ENCODE data around the gene TRANK1.

DNA sequence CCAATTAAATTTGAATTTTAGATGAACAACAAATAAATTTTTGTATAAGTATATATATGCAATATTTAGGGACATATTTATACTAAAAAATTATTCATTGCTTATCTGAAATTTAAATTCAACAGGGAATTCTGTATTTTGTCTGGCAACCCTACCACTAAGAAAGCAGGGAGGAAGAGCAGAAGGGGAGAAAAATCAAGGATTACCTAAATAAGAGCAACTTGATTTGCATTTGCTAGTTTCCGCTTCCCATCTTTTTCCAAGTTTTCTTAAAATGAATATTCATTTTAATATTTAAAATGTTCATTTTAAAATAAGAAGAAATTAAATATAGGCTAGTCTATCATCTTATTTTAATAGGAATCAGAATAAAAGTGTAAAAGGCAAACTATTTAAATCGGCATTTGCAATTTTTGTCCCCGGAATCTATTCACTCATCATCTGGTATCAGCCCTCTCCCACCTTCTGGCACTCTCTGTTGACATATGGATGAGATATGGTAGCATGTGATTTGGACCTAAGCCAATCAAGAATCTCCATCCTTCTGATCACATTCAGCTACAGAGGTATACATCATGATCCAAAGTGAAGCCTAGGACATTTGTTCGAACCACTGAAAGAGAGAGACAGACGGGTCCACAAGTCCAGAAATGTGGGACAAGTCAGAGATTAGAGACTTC, 82.6 kb downstream of the TRANK1 start:
- TF ChIP-seq, protein P1, sequence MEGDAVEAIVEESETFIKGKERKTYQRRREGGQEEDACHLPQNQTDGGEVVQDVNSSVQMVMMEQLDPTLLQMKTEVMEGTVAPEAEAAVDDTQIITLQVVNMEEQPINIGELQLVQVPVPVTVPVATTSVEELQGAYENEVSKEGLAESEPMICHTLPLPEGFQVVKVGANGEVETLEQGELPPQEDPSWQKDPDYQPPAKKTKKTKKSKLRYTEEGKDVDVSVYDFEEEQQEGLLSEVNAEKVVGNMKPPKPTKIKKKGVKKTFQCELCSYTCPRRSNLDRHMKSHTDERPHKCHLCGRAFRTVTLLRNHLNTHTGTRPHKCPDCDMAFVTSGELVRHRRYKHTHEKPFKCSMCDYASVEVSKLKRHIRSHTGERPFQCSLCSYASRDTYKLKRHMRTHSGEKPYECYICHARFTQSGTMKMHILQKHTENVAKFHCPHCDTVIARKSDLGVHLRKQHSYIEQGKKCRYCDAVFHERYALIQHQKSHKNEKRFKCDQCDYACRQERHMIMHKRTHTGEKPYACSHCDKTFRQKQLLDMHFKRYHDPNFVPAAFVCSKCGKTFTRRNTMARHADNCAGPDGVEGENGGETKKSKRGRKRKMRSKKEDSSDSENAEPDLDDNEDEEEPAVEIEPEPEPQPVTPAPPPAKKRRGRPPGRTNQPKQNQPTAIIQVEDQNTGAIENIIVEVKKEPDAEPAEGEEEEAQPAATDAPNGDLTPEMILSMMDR (IDR thresholded peaks at IDR 0.05), result no peak
- TF ChIP-seq POLR2A (IDR thresholded peaks at IDR 0.05), result no peak

Measured in heart left ventricle (tissue), 13 donors.